Fibroblast of lung (primary cell): ENCODE data around the gene PSMB2. TPM values are rescaled to one million over a fixed set of nuclear protein-coding genes. Genes with fewer than 3 reads are reported as not detected.

Source experiments
- DNase-seq, 2 donors: peaks; one replicate each; pipeline versions ENCODE4 v3.0.0 to v3.0.0-alpha.2; 2010; ENCODE audit warnings: low read depth in 2 of 2
- H2AFZ ChIP-seq: 2 replicates; pipeline ENCODE4 v1.5.1; 2012; ENCODE audit warnings: low read length, control low read depth, inconsistent platforms
- H3K27ac ChIP-seq: 2 replicates; pipeline ENCODE4 v1.5.1; 2011; ENCODE audit warnings: low read length, control low read depth; ENCODE audit not compliant: insufficient read depth
- H3K27me3 ChIP-seq: 2 replicates; pipeline ENCODE4 v1.5.1; 2011; ENCODE audit warnings: mild to moderate bottlenecking, low read length; ENCODE audit not compliant: control insufficient read depth, insufficient read depth
- H3K36me3 ChIP-seq: 2 replicates; pipeline ENCODE4 v1.5.1; 2011; ENCODE audit warnings: low read length; ENCODE audit not compliant: control insufficient read depth, insufficient read depth
- H3K4me1 ChIP-seq: 2 replicates; pipeline ENCODE4 v1.5.1; 2011; ENCODE audit warnings: low read length; ENCODE audit not compliant: control insufficient read depth, insufficient read depth; ENCODE audit errors: extremely low read depth
- H3K4me2 ChIP-seq: 2 replicates; pipeline ENCODE4 v1.5.1; 2011; ENCODE audit warnings: low read length, control low read depth; ENCODE audit not compliant: insufficient read depth; ENCODE audit errors: extremely low read depth
- H3K4me3 ChIP-seq, 4 experiments: fragments of 200-600 bp in 1 of 4; sonication (generic) in 1 of 4; replicated peaks in 1 of 4; 2 replicates each; pipeline ENCODE4 v1.5.1; 2011 to 2016; ENCODE audit warnings: low read length in 4 of 4, low read depth in 3 of 4, mild to moderate bottlenecking in 3 of 4, control low read depth in 2 of 4, inconsistent platforms in 1 of 4, mixed read lengths in 1 of 4; ENCODE audit not compliant: insufficient read depth in 1 of 4; ENCODE audit errors: control extremely low read depth in 1 of 4
- H3K79me2 ChIP-seq: 2 replicates; pipeline ENCODE4 v1.5.1; 2012; ENCODE audit warnings: mild to moderate bottlenecking, low read length, inconsistent platforms; ENCODE audit not compliant: control insufficient read depth, insufficient read depth
- H3K9ac ChIP-seq: 2 replicates; pipeline ENCODE4 v1.5.1; 2011; ENCODE audit warnings: mild to moderate bottlenecking, low read length, control low read depth; ENCODE audit not compliant: insufficient read depth
- H3K9me3 ChIP-seq: 2 replicates; pipeline ENCODE4 v1.5.1; 2012; ENCODE audit warnings: low read depth, low read length; ENCODE audit not compliant: control insufficient read depth, insufficient read depth
- H4K20me1 ChIP-seq: 2 replicates; pipeline ENCODE4 v1.5.1; 2011; ENCODE audit warnings: low read length; ENCODE audit not compliant: control insufficient read depth, insufficient read depth; ENCODE audit errors: extremely low read depth
- CTCF ChIP-seq, 2 donors: IDR thresholded peaks in 1 of 2; conservative IDR thresholded peaks in 1 of 2; 1 replicate in 1 of 2; 2 replicates in 1 of 2; pipeline ENCODE4 v1.5.1; 2011 to 2012; ENCODE audit warnings: low read length in 2 of 2, control low read depth in 1 of 2, inconsistent platforms in 1 of 2, low read depth in 1 of 2, mild to moderate bottlenecking in 1 of 2
- EZH2 ChIP-seq: IDR thresholded peaks from 2 replicates; pipeline ENCODE4 v1.5.1; 2012; ENCODE audit warnings: low read length, control low read depth, mild to moderate bottlenecking; ENCODE audit errors: missing control alignments
- polyA plus RNA-seq, 2 donors: library from polyadenylated mRNA; depleted of rRNA in 1 of 2; stranded (reverse) in 1 of 2; unstranded in 1 of 2; fragments of >200 nt; gene quantifications; 2 replicates each; pipeline ENCODE4 v1.2.1, GENCODE V29; 2011 to 2012; ENCODE audit warnings: missing spikeins in 1 of 2
- total RNA-seq: library from RNA; depleted of rRNA; stranded (reverse); fragments of >200 nt; gene quantifications from 2 replicates; pipeline ENCODE4 v1.2.1, GENCODE V29; 2014

Gene PSMB2
- total and polyA plus RNA-seq, 2 donors (not counting 1 experiment from before 2014, with no cell fraction given): 18.3 to 66.8 TPM

GRCh38 chr1:35656148-35656862 lies 15.0 kb upstream of the PSMB2 start:
- Histone ChIP-seq H3K36me3 (no peaks in the 10 kb centered on the region), H3K4me2 (peak overlapping the region; percentile 37), H3K4me3 (no peak overlapping the region), H3K4me1 (peaks cover 4% of the 10 kb centered on the region), H3K27me3 (peaks cover 2% of the 10 kb centered on the region), H2AFZ (no peak overlapping the region), H3K27ac (no peak overlapping the region), H4K20me1 (no peaks in the 10 kb centered on the region), H3K9ac (no peak overlapping the region), H3K9me3 (no peaks in the 10 kb centered on the region), H3K79me2 (no peaks in the 10 kb centered on the region)
- peak in 1 of 2 donors; percentile 34 for DNase-seq
- TF ChIP-seq EZH2 (no peak), CTCF (conservative IDR thresholded peaks at IDR 0.05 in 1 of 2, IDR thresholded peaks at IDR 0.05 in 1 of 2; ENCODE audit: low read depth in 1 of 2, low read length in 2 of 2) (no peak)

- Histone ChIP-seq H3K4me3 (no peak overlapping the region), H3K9me3 (no peaks in the 10 kb centered on the region), H4K20me1 (no peaks in the 10 kb centered on the region), H3K36me3 (no peaks in the 10 kb centered on the region), H3K27me3 (peaks cover 9% of the 10 kb centered on the region), H3K9ac (no peak overlapping the region), H3K4me2 (no peak overlapping the region), H3K4me1 (peaks cover 4% of the 10 kb centered on the region), H3K27ac (no peak overlapping the region), H2AFZ (no peak overlapping the region), H3K79me2 (no peaks in the 10 kb centered on the region)
- DNase-seq: no peak
- TF ChIP-seq CTCF (conservative IDR thresholded peaks at IDR 0.05 in 1 of 2, IDR thresholded peaks at IDR 0.05 in 1 of 2; ENCODE audit: low read depth in 1 of 2, low read length in 2 of 2) (no peak), EZH2 (no peak)
Observed at GRCh38 chr1:35655196-35655595, 13.9 kb upstream of the PSMB2 start.

GRCh38 chr1:35650416-35650815 lies 9.1 kb upstream of the PSMB2 start:
- no peaks in the 10 kb centered on the region for H3K79me2 ChIP-seq
- no peak overlapping the region for H3K9ac ChIP-seq
- no peak overlapping the region for H3K27ac ChIP-seq
- H3K27me3 ChIP-seq: peaks cover 15% of the 10 kb centered on the region
- TF ChIP-seq EZH2 (no peak), CTCF (conservative IDR thresholded peaks at IDR 0.05 in 1 of 2, IDR thresholded peaks at IDR 0.05 in 1 of 2; ENCODE audit: low read depth in 1 of 2, low read length in 2 of 2) (no peak)
- H2AFZ ChIP-seq: no peak overlapping the region
- H3K4me2 ChIP-seq: no peak overlapping the region
- no peaks in the 10 kb centered on the region for H3K36me3 ChIP-seq
- no peaks in the 10 kb centered on the region for H4K20me1 ChIP-seq
- H3K4me3 ChIP-seq: no peak overlapping the region
- no peaks in the 10 kb centered on the region for H3K9me3 ChIP-seq
- H3K4me1 ChIP-seq: no peaks in the 10 kb centered on the region
- DNase-seq: no peak
